Measurements from ENCODE around the gene ACER2. TPM values are rescaled to one million over a fixed set of nuclear protein-coding genes. Genes with fewer than 3 reads are reported as not detected.
"Not testable (repeated sequence)": the region's sequence is repeated elsewhere in the genome, so short reads cannot be mapped to it uniquely, and the experiment has no call there.

ACER2 gene
- 4.1 TPM for total RNA-seq
- long read RNA-seq, partial matches to known transcripts: 0 of 2 reads
- long read RNA-seq, other reads (novel, unspliced or antisense): 1 of 2 reads

GRCh38 chr9:19408693-19409400, at the start of gene ACER2:
Gene ACER2, plus strand, starts transcription at chr9:19409009. Its CDS starts 76 bp downstream, at chr9:19409085.
- peak; percentile 96 for DNase-seq (ENCODE audit: low spot score)
- intact Hi-C loops (cut with DNase I): loop anchor here (1.0 to 2.0 kb wide), 2 partner anchors 30 to 48 kb away; no protein-coding TSS in a partner anchor

DNA sequence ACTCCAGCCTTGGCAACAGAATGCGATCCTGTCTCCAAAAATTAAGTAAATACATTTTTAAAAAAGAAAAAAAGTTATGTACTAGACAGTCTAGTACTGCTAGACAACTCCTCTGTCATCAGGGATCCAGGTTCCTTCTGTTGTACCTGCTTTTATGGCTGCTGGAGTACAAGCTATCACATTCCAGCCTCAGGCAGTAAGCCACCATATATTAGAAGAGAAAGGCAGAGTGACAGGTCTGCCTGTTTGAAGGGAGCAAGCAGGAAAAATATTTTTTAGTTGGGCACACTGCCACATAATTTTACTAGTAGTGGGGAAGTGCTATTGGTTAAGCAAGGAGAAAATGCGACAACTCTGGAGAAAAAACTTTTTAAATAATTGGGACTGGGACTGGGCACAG, 39.7 kb upstream of the ACER2 start:
- intact Hi-C loops (cut with DNase I): no loop called here
- no peak for DNase-seq (ENCODE audit: low spot score)

DNA sequence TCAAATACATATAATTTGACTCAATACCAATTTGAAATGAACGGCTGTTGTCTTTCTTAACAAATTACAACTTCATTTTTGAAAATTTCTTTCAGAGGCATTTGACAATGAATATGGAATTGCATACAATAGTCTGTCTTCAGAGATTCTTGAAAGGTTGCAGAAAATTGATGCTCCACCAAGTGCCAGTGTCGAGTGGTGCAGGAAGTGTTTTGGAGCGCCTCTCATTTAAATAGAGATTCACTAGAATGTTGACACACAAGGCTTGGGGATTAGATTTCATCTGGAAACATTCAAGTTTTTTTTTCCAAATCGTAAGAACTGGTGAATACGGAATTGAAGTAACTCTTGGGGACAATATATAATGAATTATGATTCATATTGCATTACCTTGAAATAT, 36.9 kb upstream of the ACER2 start:
- intact Hi-C loops (cut with DNase I): loop anchor here (10.0 kb wide), 2 partner anchors 57 to 247 kb away; partner anchors contain the start of gene PLIN2
- no peak for DNase-seq (ENCODE audit: low spot score)

GRCh38 chr9:19372567-19372966, 36.2 kb upstream of the ACER2 start:
- intact Hi-C loops (cut with DNase I): loop anchor here (10.0 kb wide), 2 partner anchors 58 to 248 kb away; partner anchors contain the start of gene PLIN2
- DNase-seq (ENCODE audit: low spot score): no peak

DNA sequence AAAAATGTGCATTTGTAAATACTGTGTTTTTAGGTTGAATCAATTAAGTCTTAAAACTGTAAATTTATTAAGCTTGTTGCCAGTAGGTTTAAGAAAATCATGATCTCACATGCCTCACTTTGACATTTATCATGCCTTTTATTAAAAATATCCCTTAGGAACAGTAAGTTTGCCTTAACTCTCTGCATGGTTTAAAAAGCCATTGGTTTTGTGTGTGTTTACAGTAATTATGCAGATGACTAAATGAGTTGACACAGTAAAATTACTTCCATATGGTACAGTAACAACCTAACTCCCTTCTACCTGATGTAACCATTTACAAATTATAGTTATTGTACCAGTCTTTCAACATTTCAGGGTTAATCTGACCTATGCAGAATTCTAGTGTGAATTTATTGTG, 35.3 kb upstream of the ACER2 start:
- no peak for DNase-seq (ENCODE audit: low spot score)
- intact Hi-C loops (cut with DNase I): loop anchor here (10.0 kb wide), 2 partner anchors 59 to 249 kb away; partner anchors contain the start of gene PLIN2

DNA sequence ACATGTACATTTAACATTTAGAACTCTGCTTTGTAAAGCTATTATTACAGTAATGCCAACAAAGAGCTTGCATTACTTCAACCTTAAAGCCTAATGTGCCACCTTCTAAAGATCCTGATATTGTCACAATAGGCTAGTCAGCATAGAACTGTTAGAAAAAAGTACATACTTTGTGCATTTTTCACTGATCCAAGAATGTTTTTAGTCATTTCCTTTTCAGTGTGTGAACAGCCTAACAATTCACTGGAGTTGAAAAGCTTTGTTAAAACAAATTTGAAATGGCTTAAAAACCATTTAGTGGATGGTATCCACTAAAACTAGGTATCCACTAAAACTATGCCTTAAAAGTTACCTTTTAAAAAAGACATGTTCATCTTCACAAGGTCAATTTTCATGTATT, 33.3 kb upstream of the ACER2 start:
- no peak for DNase-seq (ENCODE audit: low spot score)
- intact Hi-C loops (cut with DNase I): loop anchor here (10.0 kb wide), 2 partner anchors 61 to 251 kb away; partner anchors contain the start of gene PLIN2

DNA sequence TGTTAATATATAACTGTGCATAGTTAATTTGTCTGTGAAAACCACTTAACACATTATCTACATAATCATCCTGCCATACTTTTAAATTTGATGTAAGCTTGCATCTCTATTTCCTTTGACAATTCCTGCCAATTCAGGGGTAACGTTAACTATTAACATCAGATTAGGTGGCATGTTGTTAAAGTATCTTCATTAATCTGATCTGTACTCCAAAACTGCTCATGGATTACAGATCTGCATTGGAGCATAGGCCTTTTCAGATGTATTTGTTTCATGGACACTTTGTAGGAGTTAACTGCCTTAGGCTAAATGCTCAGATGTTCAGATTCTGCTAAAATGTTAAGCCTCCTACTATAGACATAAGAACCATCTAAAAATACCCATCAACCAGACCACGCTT, 31.9 kb upstream of the ACER2 start:
- intact Hi-C loops (cut with DNase I): loop anchor here (10.0 kb wide), 2 partner anchors 62 to 252 kb away; partner anchors contain the start of gene PLIN2
- no peak for DNase-seq (ENCODE audit: low spot score)

- no peak for DNase-seq (ENCODE audit: low spot score)
- intact Hi-C loops (cut with DNase I): loop anchor here (10.0 kb wide), 2 partner anchors 63 to 253 kb away; partner anchors contain the start of gene PLIN2
Measured at GRCh38 chr9:19378164-19378563, 30.6 kb upstream of the ACER2 start.

DNA sequence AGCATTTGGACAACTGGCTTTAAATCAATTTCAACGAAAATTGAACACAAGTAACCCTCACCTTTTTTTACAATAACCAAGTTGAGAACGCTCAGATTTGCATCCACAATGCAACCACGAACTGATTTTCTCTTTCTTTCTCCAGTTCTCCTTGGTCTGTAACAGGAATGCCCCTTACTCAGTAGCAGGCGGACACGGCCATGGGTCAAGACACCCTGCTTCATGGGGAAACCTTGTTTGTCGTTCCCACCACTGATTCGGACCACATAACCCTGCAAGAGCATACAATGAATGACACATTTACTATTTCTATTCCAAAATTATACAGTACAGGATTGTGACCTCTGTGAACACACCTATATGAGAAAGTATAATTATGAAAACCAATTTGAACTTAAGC, 30.2 kb upstream of the ACER2 start:
- intact Hi-C loops (cut with DNase I): loop anchor here (1.0 to 10.0 kb wide), 3 partner anchors 30 to 254 kb away; partner anchors contain the start of gene PLIN2
- no peak for DNase-seq (ENCODE audit: low spot score)

- DNase-seq (ENCODE audit: low spot score): no peak
Measured at GRCh38 chr9:19379283-19379682, 29.5 kb upstream of the ACER2 start.

GRCh38 chr9:19379697-19380046, 29.1 kb upstream of the ACER2 start:
- peak; percentile 76 for DNase-seq (ENCODE audit: low spot score)

More at GRCh38 chr9:19379283-19379682, 29.5 kb upstream of the ACER2 start:
- intact Hi-C loops (cut with DNase I): loop anchor here (1.0 to 10.0 kb wide), 3 partner anchors 29 to 254 kb away; partner anchors contain the start of gene PLIN2

DNA sequence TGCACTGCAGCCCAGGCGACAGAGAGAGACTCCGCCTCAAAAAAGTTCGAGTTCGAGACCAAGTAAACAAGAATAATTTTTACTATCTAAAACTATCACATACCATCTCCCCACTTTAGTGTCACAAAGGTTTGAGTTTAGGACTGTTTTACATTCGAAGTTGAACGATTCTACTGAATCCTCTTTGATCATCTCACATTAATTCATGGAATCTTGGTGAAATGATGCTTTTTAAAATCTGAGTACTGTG, 28.1 kb upstream of the ACER2 start:
- intact Hi-C loops (cut with DNase I): loop anchor here (5.0 kb wide), 3 partner anchors 77 to 198 kb away; partner anchors contain the start of gene DENND4C
- no peak for DNase-seq (ENCODE audit: low spot score)

More at GRCh38 chr9:19379697-19380046, 29.1 kb upstream of the ACER2 start:
- intact Hi-C loops (cut with DNase I): loop anchor here (1.0 to 10.0 kb wide), 6 partner anchors 29 to 255 kb away; partner anchors contain the start of genes DENND4C and PLIN2

GRCh38 chr9:19381656-19382055, 27.2 kb upstream of the ACER2 start:
- intact Hi-C loops (cut with DNase I): loop anchor here (5.0 kb wide), 3 partner anchors 76 to 199 kb away; partner anchors contain the start of gene DENND4C
- no peak for DNase-seq (ENCODE audit: low spot score)

DNA sequence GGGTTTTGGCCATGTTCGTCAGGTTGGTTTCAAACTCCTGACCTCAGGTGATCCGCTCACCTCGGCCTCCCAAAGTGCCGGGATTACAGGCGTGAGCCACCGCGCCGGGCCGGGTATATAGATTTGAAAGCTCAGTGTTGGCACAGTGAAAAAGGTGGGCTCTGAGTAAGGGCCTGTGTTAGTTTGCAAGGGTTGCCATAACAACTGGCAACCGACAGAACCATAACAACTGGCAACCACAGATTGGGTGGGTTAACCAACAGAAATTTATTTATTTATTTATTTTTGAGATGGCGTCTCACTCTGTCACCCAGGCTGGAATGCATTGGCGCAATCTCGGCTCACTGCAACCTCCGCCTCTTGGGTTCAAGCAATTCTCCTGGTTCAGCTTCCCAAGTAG, 23.6 kb upstream of the ACER2 start:
- DNase-seq (ENCODE audit: low spot score); intact Hi-C loops (cut with DNase I): not testable (repeated sequence)

DNA sequence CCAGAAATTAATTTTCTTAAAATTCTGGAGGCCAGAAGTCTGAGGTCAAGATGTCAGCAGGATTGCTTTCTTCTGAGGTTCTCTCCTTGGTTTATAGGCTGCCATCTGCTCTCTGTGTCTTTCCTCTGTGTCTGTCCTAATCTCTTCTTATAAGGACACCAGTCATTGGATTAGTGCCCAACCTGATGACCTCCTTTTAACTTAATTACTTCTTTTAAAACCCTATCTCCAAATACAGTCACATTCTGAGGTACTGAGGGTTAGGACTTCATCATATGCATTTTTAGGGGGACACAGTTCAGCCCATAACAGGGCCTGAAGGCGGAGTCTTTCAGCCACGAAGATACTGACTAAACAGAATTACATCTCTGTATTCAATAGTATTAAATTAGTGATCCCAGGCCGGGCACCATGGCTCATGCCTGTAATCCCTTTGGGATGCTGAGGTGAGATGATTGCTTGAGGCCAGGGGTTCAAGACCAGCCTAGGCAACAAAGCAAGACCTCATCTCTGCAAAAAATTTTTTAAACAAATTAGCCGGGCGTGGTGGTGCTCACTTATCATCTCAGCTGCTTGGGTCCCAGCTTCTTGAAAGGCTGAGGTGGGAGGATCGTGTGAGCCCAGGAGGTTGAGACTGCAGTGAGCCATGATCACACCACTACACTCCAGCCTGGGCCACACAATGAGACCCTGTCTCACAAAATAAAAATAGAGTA, 22.9 kb upstream of the ACER2 start:
- intact Hi-C loops (cut with DNase I): no loop called here
- no peak for DNase-seq (ENCODE audit: low spot score)

DNA sequence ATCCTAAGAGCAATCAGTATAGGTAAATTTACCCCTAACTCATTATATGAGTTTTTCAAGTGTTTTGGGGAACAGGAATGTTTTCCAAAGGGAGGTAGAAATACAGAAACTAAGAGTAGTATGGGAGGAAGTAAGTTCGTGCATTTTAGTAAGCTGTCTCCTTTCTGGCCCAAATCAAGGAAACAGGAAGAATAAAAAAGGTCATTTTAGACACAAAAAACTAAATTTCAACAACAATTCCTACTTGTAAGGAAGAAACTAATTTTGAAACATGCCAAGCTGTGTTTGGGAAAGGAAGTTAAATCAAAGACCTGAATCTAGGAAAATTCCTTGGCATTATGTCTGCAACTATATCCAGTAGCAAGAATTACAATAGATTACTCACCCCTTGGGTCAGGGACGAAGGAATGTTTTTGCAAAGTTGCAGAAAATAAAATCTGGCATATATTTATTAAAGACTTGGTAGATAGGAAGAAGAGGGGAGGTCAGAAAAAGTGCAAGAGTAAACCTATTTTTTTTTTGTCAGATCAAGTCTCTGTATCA, 22.2 kb upstream of the ACER2 start:
- intact Hi-C loops (cut with DNase I): no loop called here
- DNase-seq (ENCODE audit: low spot score): no peak

DNA sequence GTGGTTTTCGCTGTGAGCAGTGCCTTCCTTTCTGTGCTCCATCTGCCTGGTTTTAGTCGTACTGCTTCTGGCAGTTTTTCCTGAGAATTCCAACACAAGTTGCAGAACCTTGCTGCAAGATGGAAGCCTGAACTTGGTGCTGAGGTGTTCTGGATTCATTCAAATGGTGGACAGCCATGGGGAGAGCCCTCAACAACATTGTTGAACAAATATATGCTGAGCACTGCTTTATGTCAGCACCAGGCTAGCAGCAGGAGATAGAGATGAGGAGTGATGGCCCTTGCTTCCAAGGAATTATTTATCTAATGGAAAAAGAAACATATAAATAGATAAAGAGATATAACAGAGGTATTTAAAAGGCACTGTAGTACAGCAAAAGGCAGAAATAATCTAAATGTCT, 21.5 kb upstream of the ACER2 start:
- no peak for DNase-seq (ENCODE audit: low spot score)
- intact Hi-C loops (cut with DNase I): no loop called here

- intact Hi-C loops (cut with DNase I); DNase-seq (ENCODE audit: low spot score): not testable (repeated sequence)
Measured at GRCh38 chr9:19389539-19389938, 19.3 kb upstream of the ACER2 start.

DNA sequence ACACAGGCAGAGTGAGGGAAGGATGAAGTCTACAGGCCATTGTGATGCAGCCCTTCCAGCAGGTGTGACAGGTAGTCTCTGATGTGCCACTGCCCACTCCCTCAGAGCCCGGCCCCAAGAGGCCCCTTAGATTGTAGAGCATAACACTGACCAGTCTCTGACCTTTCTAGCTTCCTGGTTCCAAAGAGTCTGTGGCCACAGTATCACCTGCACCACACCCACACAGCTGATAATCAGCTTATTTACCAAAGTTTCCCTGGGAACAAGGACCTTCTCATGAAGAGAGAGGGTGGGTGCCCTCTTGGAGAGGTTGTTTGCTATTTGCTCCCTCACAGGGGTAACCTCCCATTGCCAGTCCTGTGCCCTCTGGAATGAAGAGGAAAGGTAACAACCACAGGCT, 11.0 kb upstream of the ACER2 start:
- intact Hi-C loops (cut with DNase I): no loop called here
- DNase-seq (ENCODE audit: low spot score): no peak

DNA sequence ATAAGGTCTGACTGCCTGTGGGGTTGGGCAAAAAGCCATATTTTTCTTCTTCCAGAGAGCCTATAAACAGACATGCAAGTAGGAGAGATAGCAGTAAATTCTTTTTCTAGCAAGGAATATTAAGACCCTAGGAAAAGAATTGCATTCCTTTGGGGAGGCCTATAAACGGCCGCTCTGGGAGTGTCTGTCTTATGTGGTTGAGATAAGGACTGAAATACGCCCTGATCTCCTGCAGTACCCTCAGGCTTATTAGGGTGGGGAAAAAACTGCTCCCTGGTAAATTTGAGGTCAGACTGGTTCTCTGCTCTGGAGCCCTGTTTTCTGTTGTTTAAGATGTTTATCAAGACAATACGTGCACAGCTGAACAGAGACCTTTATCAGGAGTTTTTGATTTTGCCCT, 5.6 kb upstream of the ACER2 start:
- DNase-seq (ENCODE audit: low spot score); intact Hi-C loops (cut with DNase I): not testable (repeated sequence)

Data from cardiac septum (tissue), 1 donor.